Aortic smooth muscle cell (primary cell): Measurements from ENCODE around the gene IFNA10. TPM values are rescaled to one million over a fixed set of nuclear protein-coding genes. Genes with fewer than 3 reads are reported as not detected.

ENCODE experiments used
- total RNA-seq: library from RNA; depleted of rRNA; stranded (reverse); fragments of >200 nt; gene quantifications from 2 replicates; pipeline ENCODE4 v1.2.3, GENCODE V29; 2014

The IFNA10 gene
- total RNA-seq = not detected in 2 replicates

GRCh38 chr9:21207043-21207442, at the start of gene IFNA10:
Gene IFNA10, minus strand, starts transcription at chr9:21207143. Its CDS starts 46 bp downstream, at chr9:21207097.

DNA sequence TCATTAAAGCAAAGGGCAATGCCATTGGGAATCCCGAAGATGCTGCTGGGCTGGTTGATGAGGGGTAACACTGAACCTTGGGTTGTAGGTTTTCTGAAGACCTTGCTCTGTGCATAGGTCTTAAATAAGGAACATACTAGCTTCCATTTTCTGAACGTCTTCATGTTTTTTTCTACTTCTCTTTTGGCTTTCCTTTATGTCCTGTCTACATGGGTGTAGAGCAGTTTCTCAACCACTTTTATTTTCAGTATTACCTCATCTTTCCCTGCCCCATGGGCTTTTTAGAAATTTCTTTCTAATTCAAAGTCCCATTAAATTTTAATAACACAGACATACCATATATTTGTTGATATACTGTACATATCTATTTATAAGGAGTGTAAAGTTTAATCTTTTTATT, 33.0 kb upstream of the IFNA10 start, which contains the start of gene IFNA14:
Gene IFNA14, minus strand, starts transcription at position 95 of the 400 bp plus-strand sequence. Its CDS starts 70 bp downstream, at position 25.

DNA sequence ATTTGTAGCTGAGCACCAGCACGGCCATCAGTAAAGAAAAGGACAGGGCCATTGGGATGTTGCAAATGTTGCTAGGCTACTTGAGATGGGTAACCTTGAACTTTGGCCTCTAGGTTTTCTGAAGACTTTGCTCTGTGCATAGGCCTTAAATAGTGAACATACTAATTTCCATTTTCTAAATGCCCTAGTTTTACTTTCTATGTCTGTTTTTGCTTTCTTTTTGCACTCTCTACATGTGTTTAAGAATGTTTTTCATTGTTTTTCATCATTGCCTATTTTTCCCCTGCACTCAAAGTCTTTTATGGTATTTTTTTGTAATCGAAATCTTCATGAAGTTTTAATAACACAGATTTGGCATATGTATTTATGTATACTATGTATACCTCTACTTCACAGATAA, 21.2 kb upstream of the IFNA10 start, which contains the start of gene IFNA17:
Gene IFNA17, minus strand, starts transcription at position 101 of the 400 bp plus-strand sequence. Its CDS starts 49 bp downstream, at position 52.

DNA sequence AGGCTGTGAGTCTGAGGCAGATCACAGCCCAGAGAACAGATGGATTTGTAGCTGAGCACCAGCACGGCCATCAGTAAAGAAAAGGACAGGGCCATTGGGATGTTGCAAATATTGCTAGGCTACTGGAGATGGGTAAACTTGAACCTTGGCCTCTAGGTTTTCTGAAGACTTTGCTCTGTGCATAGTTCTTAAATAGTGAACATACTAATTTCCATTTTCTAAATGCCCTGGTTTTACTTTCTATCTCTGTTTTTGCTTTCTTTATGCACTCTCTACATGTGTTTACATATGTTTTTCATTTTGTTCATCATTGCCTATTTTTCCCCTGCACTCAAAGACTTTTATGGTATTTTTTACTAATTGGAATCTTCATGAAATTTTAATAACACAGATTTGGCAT, 10.3 kb upstream of the IFNA10 start, which contains the start of gene IFNA16:
Gene IFNA16, minus strand, starts transcription at position 101 of the 400 bp plus-strand sequence. Its CDS starts 6 bp downstream, at position 95.

GRCh38 chr9:21202105-21202504, 4.8 kb downstream of the IFNA10 start, which contains the start of gene IFNA7:
Gene IFNA7, minus strand, starts transcription at chr9:21202205. Its CDS starts 40 bp downstream, at chr9:21202165.

GRCh38 chr9:21187487-21187886, 19.5 kb downstream of the IFNA10 start, which contains the start of gene IFNA4:
Gene IFNA4, minus strand, starts transcription at chr9:21187587. Its CDS starts 56 bp downstream, at chr9:21187531.

DNA sequence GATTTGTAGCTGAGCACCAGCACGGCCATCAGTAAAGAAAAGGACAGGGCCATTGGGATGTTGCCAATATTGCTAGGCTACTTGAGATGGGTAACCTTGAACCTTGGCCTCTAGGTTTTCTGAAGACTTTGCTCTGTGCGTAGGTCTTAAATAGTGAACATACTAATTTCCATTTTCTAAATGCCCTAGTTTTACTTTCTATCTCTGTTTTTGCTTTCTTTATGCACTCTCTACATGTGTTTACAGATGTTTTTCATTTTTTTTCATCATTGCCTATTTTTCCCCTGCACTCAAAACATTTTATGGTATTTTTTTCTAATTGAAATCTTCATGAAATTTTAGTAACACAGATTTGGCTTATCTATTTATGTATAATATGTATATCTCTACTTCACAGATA, 40.4 kb downstream of the IFNA10 start, which contains the start of gene IFNA21:
Gene IFNA21, minus strand, starts transcription at position 101 of the 400 bp plus-strand sequence. Its CDS starts 48 bp downstream, at position 53.

Other genes starting within 250 kb of the IFNA10 start
- 1.2 and 1.7 TPM in 2 replicates for gene HACD4, start 175.5 kb downstream of the IFNA10 start, total RNA-seq
- not detected in 2 replicates for gene IFNB1, start 129.2 kb downstream of the IFNA10 start, total RNA-seq
- not detected in 2 replicates for gene IFNW1, start 65.3 kb downstream of the IFNA10 start, total RNA-seq
- gene IFNA21, start 40.5 kb downstream of the IFNA10 start, total RNA-seq = not detected in 2 replicates
- not detected in 2 replicates for gene IFNA4, start 19.6 kb downstream of the IFNA10 start, total RNA-seq
- not detected in 2 replicates for gene IFNA7, start 4.9 kb downstream of the IFNA10 start, total RNA-seq
- gene IFNA16, start 10.2 kb upstream of the IFNA10 start, total RNA-seq = not detected in 2 replicates
- not detected in 2 replicates for gene IFNA17, start 21.1 kb upstream of the IFNA10 start, total RNA-seq
- gene IFNA14, start 32.9 kb upstream of the IFNA10 start, total RNA-seq = not detected in 2 replicates
- gene IFNA5, start 98.2 kb upstream of the IFNA10 start, total RNA-seq = not detected in 2 replicates
- gene KLHL9, start 128.3 kb upstream of the IFNA10 start, total RNA-seq = 42.0 TPM in 2 replicates
- not detected in 2 replicates for gene IFNA6, start 143.7 kb upstream of the IFNA10 start, total RNA-seq
- gene IFNA13, start 160.9 kb upstream of the IFNA10 start, total RNA-seq = not detected in 2 replicates
- not detected in 2 replicates for gene IFNA2, start 178.3 kb upstream of the IFNA10 start, total RNA-seq
- gene IFNA8, start 202.0 kb upstream of the IFNA10 start, total RNA-seq = not detected in 2 replicates
- gene IFNA1, start 233.3 kb upstream of the IFNA10 start, total RNA-seq = not detected in 2 replicates